ENCODE results near the gene PRR29. TPM values are rescaled to one million over a fixed set of nuclear protein-coding genes. Genes with fewer than 3 reads are reported as not detected.
A peak's percentile ranks its signal among the peaks of the same experiment; 100 is the strongest.

The PRR29 gene
- total RNA-seq, 2 experiments from 2014 or later: 12.0 to 15.1 TPM

GRCh38 chr17:64042700-64043485, 44.7 kb downstream of the PRR29 start:
- H3K27me3 Mint-ChIP-seq: no peaks in the 10 kb centered on the region

GRCh38 chr17:64045176-64045575, 47.0 kb downstream of the PRR29 start:
- H3K36me3 Mint-ChIP-seq (ENCODE audit: low read depth): peaks cover 87% of the 10 kb centered on the region
- CTCF ChIA-PET: interaction anchor here (1.3 to 3.3 kb wide), 3 partner anchors 17 to 88 kb away, joined by 3 to 21 read pairs (median 12); no protein-coding TSS in a partner anchor

More at GRCh38 chr17:64042700-64043485, 44.7 kb downstream of the PRR29 start:
- Mint-ChIP-seq H3K4me3 (no peak overlapping the region), H3K27ac (peak overlapping the region; percentile 6), H3K4me1 (peaks cover 33% of the 10 kb centered on the region), H3K9me3 (no peaks in the 10 kb centered on the region), H3K36me3 (ENCODE audit: low read depth) (peaks cover 87% of the 10 kb centered on the region)
- CTCF ChIA-PET: interaction anchor here (1.6 to 2.3 kb wide), 3 partner anchors 11 to 91 kb away, joined by 3 to 22 read pairs (median 6); no protein-coding TSS in a partner anchor
- POLR2A ChIA-PET: interaction anchor here (0.7 to 1.5 kb wide), 4 partner anchors 8 to 103 kb away, joined by 3 to 8 read pairs (median 4); partner anchors contain the start of genes ERN1 and PRR29
- DNase-seq: no peak

GRCh38 chr17:64048805-64049204, 50.7 kb downstream of the PRR29 start:
- Mint-ChIP-seq H3K4me3 (no peak overlapping the region), H3K27ac (peak overlapping the region; percentile 90), H3K4me1 (peaks cover 63% of the 10 kb centered on the region), H3K36me3 (ENCODE audit: low read depth) (peaks cover 95% of the 10 kb centered on the region), H3K27me3 (no peaks in the 10 kb centered on the region), H3K9me3 (no peaks in the 10 kb centered on the region)
- ChIA-PET CTCF (interaction anchor here (2.6 to 2.7 kb wide), 2 partner anchors 15 to 20 kb away, joined by 8 to 36 read pairs; no protein-coding TSS in a partner anchor), POLR2A (interaction anchor here (0.9 to 3.7 kb wide), 4 partner anchors 20 to 81 kb away, joined by 3 to 31 read pairs (median 15); partner anchors contain the start of genes ERN1 and ICAM2)
- no peak for DNase-seq

More at GRCh38 chr17:64045176-64045575, 47.0 kb downstream of the PRR29 start:
- peaks cover 42% of the 10 kb centered on the region for H3K4me1 Mint-ChIP-seq
- no peak for DNase-seq
- no peak overlapping the region for H3K4me3 Mint-ChIP-seq
- POLR2A ChIA-PET: no interaction called here
- no peaks in the 10 kb centered on the region for H3K9me3 Mint-ChIP-seq
- H3K27ac Mint-ChIP-seq: peak overlapping the region; percentile 9
- no peaks in the 10 kb centered on the region for H3K27me3 Mint-ChIP-seq

- peak overlapping the region; percentile 18 for H3K4me3 Mint-ChIP-seq
- peak overlapping the region; percentile 90 for H3K27ac Mint-ChIP-seq
- H3K9me3 Mint-ChIP-seq: no peaks in the 10 kb centered on the region
- H3K27me3 Mint-ChIP-seq: no peaks in the 10 kb centered on the region
- peaks cover 57% of the 10 kb centered on the region for H3K4me1 Mint-ChIP-seq
- ChIA-PET POLR2A (interaction anchor here (0.7 to 3.7 kb wide), 19 partner anchors 8 to 95 kb away, joined by 3 to 31 read pairs (median 7); partner anchors contain the start of genes ERN1 and ICAM2), CTCF (interaction anchor here (0.7 to 2.7 kb wide), 10 partner anchors 10 to 132 kb away, joined by 3 to 36 read pairs (median 8); partner anchors contain the start of gene ERN1)
- H3K36me3 Mint-ChIP-seq (ENCODE audit: low read depth): peaks cover 95% of the 10 kb centered on the region
- DNase-seq: peak; percentile 34
Measured at GRCh38 chr17:64051153-64051552, 53.0 kb downstream of the PRR29 start.

- Mint-ChIP-seq H3K27me3 (no peaks in the 10 kb centered on the region), H3K9me3 (no peaks in the 10 kb centered on the region), H3K4me3 (no peak overlapping the region), H3K4me1 (peaks cover 73% of the 10 kb centered on the region), H3K27ac (peak overlapping the region; percentile 77), H3K36me3 (ENCODE audit: low read depth) (peaks cover 97% of the 10 kb centered on the region)
- CTCF ChIA-PET: interaction anchor here (0.9 to 2.6 kb wide), 4 partner anchors 23 to 80 kb away, joined by 3 to 8 read pairs (median 4); no protein-coding TSS in a partner anchor
- POLR2A ChIA-PET: interaction anchor here (0.7 to 1.4 kb wide), 6 partner anchors 9 to 93 kb away, joined by 3 to 5 read pairs (median 4); no protein-coding TSS in a partner anchor
- DNase-seq: no peak
Measured at GRCh38 chr17:64053101-64053500, 55.0 kb downstream of the PRR29 start.

Other genes starting within 250 kb of the PRR29 start
- 10 to 100 TPM; 56.7 to 57.9 TPM for gene CCDC47, start 224.8 kb upstream of the PRR29 start, total RNA-seq
- gene DDX42, start 224.2 kb upstream of the PRR29 start, total RNA-seq: 100 to 1,000 TPM; 113 to 118 TPM
- 100 to 1,000 TPM; 152 to 162 TPM for gene PSMC5, start 170.9 kb upstream of the PRR29 start, total RNA-seq
- 10 to 100 TPM; 38.9 to 43.8 TPM for gene FTSJ3, start 170.7 kb upstream of the PRR29 start, total RNA-seq
- 100 to 1,000 TPM; 150 to 152 TPM for gene SMARCD2, start 155.7 kb upstream of the PRR29 start, total RNA-seq
- gene CSH2, start 124.7 kb upstream of the PRR29 start, total RNA-seq: not detected
- gene GH2, start 116.4 kb upstream of the PRR29 start, total RNA-seq: not detected
- not detected for gene CSH1, start 101.8 kb upstream of the PRR29 start, total RNA-seq
- gene CSHL1, start 87.1 kb upstream of the PRR29 start, total RNA-seq: not detected
- not detected for gene GH1, start 79.5 kb upstream of the PRR29 start, total RNA-seq
- gene CD79B, start 66.0 kb upstream of the PRR29 start, total RNA-seq: 10 to 100 TPM; 48.6 to 50.2 TPM
- gene SCN4A, start 25.4 kb upstream of the PRR29 start, total RNA-seq: under 1 TPM; 0.08 to 0.13 TPM
- gene ICAM2, start 22.3 kb downstream of the PRR29 start, total RNA-seq: 100 to 1,000 TPM; 118 to 122 TPM
- 100 to 1,000 TPM; 126 to 128 TPM for gene ERN1, start 131.8 kb downstream of the PRR29 start, total RNA-seq